Measurements from ENCODE around the gene DOCK4. TPM values are rescaled to one million over a fixed set of nuclear protein-coding genes. Genes with fewer than 3 reads are reported as not detected.

Gene DOCK4
- total and polyA plus RNA-seq, 4 donors = 7.2 to 48.9 (median 12.8) TPM

DNA sequence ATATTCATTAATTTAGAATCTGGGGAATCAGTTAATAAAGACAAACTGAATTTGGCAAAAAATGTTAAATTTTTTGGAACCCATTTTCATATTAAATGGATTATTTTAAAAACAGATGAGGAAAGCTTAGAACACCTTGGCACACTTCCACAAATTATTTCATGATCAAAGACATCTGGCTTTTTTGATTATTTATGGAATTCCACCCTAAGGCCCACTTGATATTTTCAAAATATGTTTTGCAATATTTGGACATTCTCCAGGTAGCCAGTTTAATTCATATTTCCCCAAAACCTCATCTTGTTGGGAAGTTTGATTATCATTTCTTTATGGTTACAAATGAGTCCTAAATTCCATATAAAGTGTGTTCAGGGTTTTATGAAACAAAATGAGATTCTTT is 129.9 kb downstream of the DOCK4 start:
- Histone ChIP-seq H3K27ac (ENCODE audit: low read depth in 1 of 2, low read length in 2 of 2) (no peak overlapping the region), H3K9me3 (ENCODE audit: control insufficient read depth in 4 of 4, low read length in 3 of 4) (peaks cover 0 to 5% (median 2%) of the 10 kb centered on the region in 4 donors), H3K4me1 (ENCODE audit: control insufficient read depth in 4 of 4, insufficient read depth in 4 of 4, low read length in 3 of 4) (peaks cover 3 to 28% (median 8%) of the 10 kb centered on the region in 4 donors), H3K27me3 (ENCODE audit: control insufficient read depth in 4 of 4, insufficient read depth in 4 of 4, low read length in 3 of 4) (no peaks in the 10 kb centered on the region), H3K36me3 (ENCODE audit: control insufficient read depth in 4 of 4, insufficient read depth in 3 of 4, low read depth in 1 of 4, low read length in 3 of 4) (no peaks in the 10 kb centered on the region), H3K4me3 (ENCODE audit: low read depth in 1 of 3, low read length in 3 of 3) (no peak overlapping the region), H3K9ac (ENCODE audit: low read depth in 1 of 2, low read length in 2 of 2) (no peak overlapping the region)
- DNase-seq (ENCODE audit: low spot score) = no peak
- TF ChIP-seq HNF4A (conservative IDR thresholded peaks at IDR 0.05) (no peak), REST (IDR thresholded peaks at IDR 0.05) (no peak), ZBTB33 (IDR thresholded peaks at IDR 0.05) (no peak), FOXA1 (IDR thresholded peaks at IDR 0.05) (no peak), SP1 (IDR thresholded peaks at IDR 0.05) (no peak), RXRA (IDR thresholded peaks at IDR 0.05) (no peak), FOXA2 (IDR thresholded peaks at IDR 0.05) (no peak)

- no peak for DNase-seq (ENCODE audit: low spot score)
- TF ChIP-seq RAD21 (IDR thresholded peaks at IDR 0.05) = no peak
- H3K9me3 ChIP-seq (ENCODE audit: control insufficient read depth in 4 of 4, low read length in 3 of 4) = peaks cover 0 to 5% (median 2%) of the 10 kb centered on the region in 4 donors
- no peak overlapping the region for H3K4me3 ChIP-seq (ENCODE audit: low read depth in 1 of 3, low read length in 3 of 3)
- H3K27ac ChIP-seq (ENCODE audit: low read depth in 1 of 2, low read length in 2 of 2) = no peak overlapping the region
- no peak overlapping the region for H3K9ac ChIP-seq (ENCODE audit: low read depth in 1 of 2, low read length in 2 of 2)
- peaks cover 3 to 32% (median 16%) of the 10 kb centered on the region in 4 donors for H3K4me1 ChIP-seq (ENCODE audit: control insufficient read depth in 4 of 4, insufficient read depth in 4 of 4, low read length in 3 of 4)
- H3K36me3 ChIP-seq (ENCODE audit: control insufficient read depth in 4 of 4, insufficient read depth in 3 of 4, low read depth in 1 of 4, low read length in 3 of 4) = no peaks in the 10 kb centered on the region
- H3K27me3 ChIP-seq (ENCODE audit: control insufficient read depth in 4 of 4, insufficient read depth in 4 of 4, low read length in 3 of 4) = no peaks in the 10 kb centered on the region
Measured at GRCh38 chr7:112074464-112074863, 131.7 kb downstream of the DOCK4 start.

DNA sequence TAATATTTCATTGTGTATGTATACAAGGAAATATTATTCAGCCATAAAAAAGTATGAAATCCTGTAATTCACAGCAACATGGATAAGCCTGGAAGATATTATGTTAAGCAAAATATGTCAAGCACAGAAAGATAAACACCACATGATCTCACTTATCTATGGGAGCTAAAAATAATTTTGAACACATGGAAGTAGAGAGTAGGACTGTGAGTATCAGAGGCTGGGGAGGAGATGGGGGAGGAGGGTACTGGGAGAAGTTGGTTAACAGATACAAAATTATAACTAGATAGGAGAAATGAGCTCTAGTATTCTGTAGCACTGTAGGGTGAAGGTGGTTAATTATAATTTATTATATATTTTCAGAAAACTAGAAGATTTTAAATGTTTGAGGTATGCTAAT is 132.7 kb downstream of the DOCK4 start:
- peaks cover 3 to 23% (median 13%) of the 10 kb centered on the region in 4 donors for H3K4me1 ChIP-seq (ENCODE audit: control insufficient read depth in 4 of 4, insufficient read depth in 4 of 4, low read length in 3 of 4)
- H3K9me3 ChIP-seq (ENCODE audit: control insufficient read depth in 4 of 4, low read length in 3 of 4) = peaks cover 0 to 5% (median 2%) of the 10 kb centered on the region in 4 donors
- DNase-seq (ENCODE audit: low spot score) = no peak
- H3K9ac ChIP-seq (ENCODE audit: low read depth in 1 of 2, low read length in 2 of 2) = no peak overlapping the region
- H3K27me3 ChIP-seq (ENCODE audit: control insufficient read depth in 4 of 4, insufficient read depth in 4 of 4, low read length in 3 of 4) = no peaks in the 10 kb centered on the region
- no peak overlapping the region for H3K4me3 ChIP-seq (ENCODE audit: low read depth in 1 of 3, low read length in 3 of 3)
- no peak overlapping the region for H3K27ac ChIP-seq (ENCODE audit: low read depth in 1 of 2, low read length in 2 of 2)
- H3K36me3 ChIP-seq (ENCODE audit: control insufficient read depth in 4 of 4, insufficient read depth in 3 of 4, low read depth in 1 of 4, low read length in 3 of 4) = no peaks in the 10 kb centered on the region
- TF ChIP-seq CTCF (IDR thresholded peaks at IDR 0.05; ENCODE audit: low read depth, low read length, missing input control) (no peak), JUND (IDR thresholded peaks at IDR 0.05) (no peak), SP1 (IDR thresholded peaks at IDR 0.05) (no peak), HNF4G (IDR thresholded peaks at IDR 0.05) (no peak), REST (IDR thresholded peaks at IDR 0.05) (no peak), TAF1 (conservative IDR thresholded peaks at IDR 0.05) (no peak), FOXA1 (IDR thresholded peaks at IDR 0.05) (no peak), MAX (IDR thresholded peaks at IDR 0.05) (no peak), HNF4A (conservative IDR thresholded peaks at IDR 0.05) (no peak), ZBTB33 (IDR thresholded peaks at IDR 0.05) (no peak), RXRA (IDR thresholded peaks at IDR 0.05) (no peak)
- TF ChIP-seq, protein P1, sequence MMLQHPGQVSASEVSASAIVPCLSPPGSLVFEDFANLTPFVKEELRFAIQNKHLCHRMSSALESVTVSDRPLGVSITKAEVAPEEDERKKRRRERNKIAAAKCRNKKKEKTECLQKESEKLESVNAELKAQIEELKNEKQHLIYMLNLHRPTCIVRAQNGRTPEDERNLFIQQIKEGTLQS (IDR thresholded peaks at IDR 0.05) = no peak

All from liver (tissue), 9 donors.